K562 (cell line): Measurements from ENCODE around the gene KCNAB1. TPM values are rescaled to one million over a fixed set of nuclear protein-coding genes. Genes with fewer than 3 reads are reported as not detected.

ENCODE experiments used
- ADNP ChIP-seq: fragments of 200-800 bp; sonication (Bioruptor generic); IDR thresholded peaks from 2 replicates; pipeline ENCODE4 v1.6.1; 2016; ENCODE audit warnings: missing genetic modification characterization, missing compliant biosample characterization
- ARID3B ChIP-seq: fragments of 250-450 bp; sonication (Bioruptor Pico); IDR thresholded peaks from 2 replicates; pipeline ENCODE4 v1.4.0; 2020; ENCODE audit warnings: borderline replicate concordance
- GABPB2 ChIP-seq: fragments of 250-450 bp; sonication (Bioruptor Pico); conservative IDR thresholded peaks from 2 replicates; pipeline ENCODE4 v1.5.1; 2021; ENCODE audit warnings: mild to moderate bottlenecking
- HOMEZ ChIP-seq: fragments of 250-450 bp; sonication (Bioruptor Pico); IDR thresholded peaks from 2 replicates; pipeline ENCODE4 v1.4.0; 2020; ENCODE audit warnings: mild to moderate bottlenecking, moderate library complexity
- MAFF ChIP-seq: IDR thresholded peaks from 2 replicates; pipeline ENCODE4 v1.6.1; 2012; ENCODE audit warnings: low read length, improper control_type of control experiment
- NCOR1 ChIP-seq: fragments of 450-650 bp; IDR thresholded peaks from 2 replicates; pipeline ENCODE4 v1.6.1; 2016; ENCODE audit warnings: mild to moderate bottlenecking, moderate library complexity
- NKRF ChIP-seq: fragments of 450-650 bp; IDR thresholded peaks from 2 replicates; pipeline ENCODE4 v1.6.1; 2016; ENCODE audit warnings: borderline replicate concordance
- POLR2AphosphoS5 ChIP-seq: IDR thresholded peaks from 2 replicates; pipeline ENCODE4 v1.6.1; 2011; ENCODE audit warnings: mild to moderate bottlenecking, low read depth, low read length, moderate library complexity; ENCODE audit not compliant: control insufficient read depth, insufficient read depth
- RBM22 ChIP-seq: fragments of 200-400 bp; formaldehyde crosslinking; IDR thresholded peaks from 2 replicates; pipeline ENCODE4 v1.6.1; 2018; ENCODE audit warnings: low read length, low read depth; ENCODE audit not compliant: poor library complexity, severe bottlenecking
- SAP30 ChIP-seq: fragments of 200-600 bp; sonication (generic); IDR thresholded peaks from 2 replicates; pipeline ENCODE4 v1.6.1; 2012; ENCODE audit warnings: borderline replicate concordance, low read depth, mild to moderate bottlenecking, moderate library complexity, low read length, control low read depth, inconsistent platforms; ENCODE audit not compliant: insufficient read depth, poor library complexity, severe bottlenecking
- SP1 ChIP-seq: sonication (generic); formaldehyde crosslinking; IDR thresholded peaks from 2 replicates; pipeline ENCODE4 v1.8.1; 2022; ENCODE audit warnings: mild to moderate bottlenecking, missing genetic modification reagents
- STAG1 ChIP-seq: sonication (generic); formaldehyde crosslinking; IDR thresholded peaks from 2 replicates; pipeline ENCODE4 v1.5.0; 2020; ENCODE audit warnings: missing genetic modification reagents, borderline replicate concordance
- TGIF2 ChIP-seq: sonication (generic); formaldehyde crosslinking; IDR thresholded peaks from 2 replicates; pipeline ENCODE4 v1.8.1; 2022; ENCODE audit warnings: mild to moderate bottlenecking, missing genetic modification reagents, moderate library complexity
- THAP7 ChIP-seq: fragments of 250-450 bp; sonication (Bioruptor Pico); IDR thresholded peaks from 2 replicates; pipeline ENCODE4 v1.5.0; 2021
- YBX1 ChIP-seq: fragments of 450-650 bp; IDR thresholded peaks from 2 replicates; pipeline ENCODE4 v1.7.1; 2016; ENCODE audit warnings: mild to moderate bottlenecking
- ZNF212 ChIP-seq: fragments of 450-650 bp; formaldehyde crosslinking; IDR thresholded peaks from 2 replicates; pipeline ENCODE4 v1.4.0; 2020; ENCODE audit warnings: mild to moderate bottlenecking
- ZNF592 ChIP-seq: fragments of 450-650 bp; IDR thresholded peaks from 2 replicates; pipeline ENCODE4 v1.6.1; 2017; ENCODE audit warnings: antibody characterized with exemption, mild to moderate bottlenecking
- ZNF75A ChIP-seq: fragments of 450-650 bp; formaldehyde crosslinking; IDR thresholded peaks from 2 replicates; pipeline ENCODE4 v1.4.0; 2020; ENCODE audit warnings: mild to moderate bottlenecking
- polyA plus RNA-seq, 8 experiments: library from polyadenylated mRNA; depleted of rRNA in 4 of 8; stranded (reverse) in 5 of 8; unstranded in 3 of 8; fragments of >200 nt; fragmentation: Nextera tagmentation in 2 of 8; fragmentation: Illumina TruSeq in 1 of 8; extraction: Ambion mirVana in 2 of 8; extraction: Trizol in 1 of 8; gene quantifications; 2 replicates each; pipeline versions ENCODE4 v1.2.1 to v1.2.3, GENCODE V29; 2011 to 2014; ENCODE audit warnings: inconsistent platforms in 1 of 8, missing spikeins in 1 of 8
- total RNA-seq, 7 experiments: library from RNA; depleted of rRNA in 6 of 7; stranded (reverse); fragments of >200 nt in 6 of 7; fragmentation: Illumina TruSeq in 2 of 7; extraction: Trizol in 2 of 7; gene quantifications; 2 replicates each; pipeline versions ENCODE4 v1.2.1 to v1.2.3, GENCODE V29; 2011 to 2021; ENCODE audit warnings: low replicate concordance in 1 of 7

KCNAB1 gene
- total and polyA plus RNA-seq, 9 of the 15 experiments (the other 6 are each of a cell fraction or from before 2014, with no cell fraction given), result 0.14 to 1.2 (median 0.51) TPM

- TF ChIP-seq ZNF592 (no peak), MAFF (peak; percentile 54; the same call in 1 of the 2 replicates), ARID3B (CRISPR knock-in tag) (no peak), GABPB2 (CRISPR knock-in tag) (no peak), HOMEZ (CRISPR knock-in tag) (no peak), YBX1 (no peak), TGIF2 (no peak), THAP7 (no peak), STAG1 (CRISPR knock-in tag) (no peak), ZNF75A (CRISPR knock-in tag) (no peak), SP1 (CRISPR knock-in tag) (no peak), NCOR1 (peak; percentile 97), ZNF212 (CRISPR knock-in tag) (no peak), SAP30 (no peak), ADNP (no peak), NKRF (no peak), POLR2AphosphoS5 (peak; percentile 95), RBM22 (no peak)
These were observed 339.8 kb downstream of the KCNAB1 start (continued) for GRCh38 chr3:156460206-156460611.
